ENCODE measurements around the gene PAPPA. TPM values are rescaled to one million over a fixed set of nuclear protein-coding genes. Genes with fewer than 3 reads are reported as not detected.

Gene PAPPA
- polyA plus RNA-seq, 1 experiment: 39.9 TPM

DNA sequence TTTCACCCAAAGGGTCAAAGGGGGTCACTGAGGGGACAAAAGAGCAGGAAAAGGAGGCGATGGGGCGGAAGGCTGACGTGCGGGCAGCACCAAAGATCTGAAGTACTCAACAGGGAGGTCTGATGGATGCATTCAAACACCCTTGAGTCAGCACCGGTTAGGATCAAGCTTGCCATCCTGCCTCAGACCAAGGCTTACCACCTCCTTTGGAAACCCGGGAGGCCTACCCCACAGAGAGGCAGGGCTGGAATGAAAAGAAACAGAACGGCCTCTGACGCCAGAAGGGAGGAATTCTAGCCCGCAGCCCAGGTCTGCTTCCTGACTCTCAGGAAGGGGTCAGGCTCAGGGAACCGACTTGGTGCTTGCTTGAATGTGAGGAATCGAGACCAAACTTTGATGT is 125.6 kb downstream of the PAPPA start:
- H3K4me3 ChIP-seq (ENCODE audit: low read depth, low read length): no peak overlapping the region
- ChIA-PET POLR2A (interaction anchor here (0.6 kb wide), 1 partner anchor 58 kb away, joined by 4 read pairs; no protein-coding TSS in a partner anchor), CTCF (no interaction called here)
- no peak for DNase-seq (ENCODE audit: low read depth)
- no peaks in the 10 kb centered on the region for H3K27me3 ChIP-seq (ENCODE audit: control insufficient read depth, insufficient read depth, low read length)
- TF ChIP-seq, protein P1, sequence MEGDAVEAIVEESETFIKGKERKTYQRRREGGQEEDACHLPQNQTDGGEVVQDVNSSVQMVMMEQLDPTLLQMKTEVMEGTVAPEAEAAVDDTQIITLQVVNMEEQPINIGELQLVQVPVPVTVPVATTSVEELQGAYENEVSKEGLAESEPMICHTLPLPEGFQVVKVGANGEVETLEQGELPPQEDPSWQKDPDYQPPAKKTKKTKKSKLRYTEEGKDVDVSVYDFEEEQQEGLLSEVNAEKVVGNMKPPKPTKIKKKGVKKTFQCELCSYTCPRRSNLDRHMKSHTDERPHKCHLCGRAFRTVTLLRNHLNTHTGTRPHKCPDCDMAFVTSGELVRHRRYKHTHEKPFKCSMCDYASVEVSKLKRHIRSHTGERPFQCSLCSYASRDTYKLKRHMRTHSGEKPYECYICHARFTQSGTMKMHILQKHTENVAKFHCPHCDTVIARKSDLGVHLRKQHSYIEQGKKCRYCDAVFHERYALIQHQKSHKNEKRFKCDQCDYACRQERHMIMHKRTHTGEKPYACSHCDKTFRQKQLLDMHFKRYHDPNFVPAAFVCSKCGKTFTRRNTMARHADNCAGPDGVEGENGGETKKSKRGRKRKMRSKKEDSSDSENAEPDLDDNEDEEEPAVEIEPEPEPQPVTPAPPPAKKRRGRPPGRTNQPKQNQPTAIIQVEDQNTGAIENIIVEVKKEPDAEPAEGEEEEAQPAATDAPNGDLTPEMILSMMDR (IDR thresholded peaks at IDR 0.05; ENCODE audit: insufficient read depth, low read depth, low read length): no peak
- peaks cover 5% of the 10 kb centered on the region for H3K36me3 ChIP-seq (ENCODE audit: control insufficient read depth, insufficient read depth, low read length)

DNA sequence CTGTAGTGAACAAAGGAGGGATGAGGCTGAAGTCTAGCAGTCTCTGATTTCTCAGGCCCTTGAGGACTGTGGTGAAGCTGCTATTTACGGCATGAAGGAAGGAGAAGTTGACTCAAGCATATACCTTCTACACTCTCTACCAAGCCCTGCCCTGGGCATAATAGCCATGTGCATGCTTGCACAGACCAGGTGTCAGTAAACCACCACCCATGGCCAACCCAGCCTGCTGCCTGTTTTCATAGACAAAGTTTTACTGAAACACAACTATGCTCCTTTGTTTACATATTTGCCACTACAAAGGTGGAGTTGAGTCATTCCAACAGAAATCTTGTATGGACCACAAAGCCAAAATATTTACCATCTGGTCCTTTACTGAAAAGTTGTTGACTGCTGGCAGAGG is 126.9 kb downstream of the PAPPA start:
- DNase-seq (ENCODE audit: low read depth): no peak
- no peak overlapping the region for H3K4me3 ChIP-seq (ENCODE audit: low read depth, low read length)
- POLR2A ChIA-PET: no interaction called here
- peaks cover 5% of the 10 kb centered on the region for H3K36me3 ChIP-seq (ENCODE audit: control insufficient read depth, insufficient read depth, low read length)
- TF ChIP-seq, protein P1 (IDR thresholded peaks at IDR 0.05; ENCODE audit: insufficient read depth, low read depth, low read length): no peak
- H3K27me3 ChIP-seq (ENCODE audit: control insufficient read depth, insufficient read depth, low read length): no peaks in the 10 kb centered on the region
- CTCF ChIA-PET: no interaction called here

DNA sequence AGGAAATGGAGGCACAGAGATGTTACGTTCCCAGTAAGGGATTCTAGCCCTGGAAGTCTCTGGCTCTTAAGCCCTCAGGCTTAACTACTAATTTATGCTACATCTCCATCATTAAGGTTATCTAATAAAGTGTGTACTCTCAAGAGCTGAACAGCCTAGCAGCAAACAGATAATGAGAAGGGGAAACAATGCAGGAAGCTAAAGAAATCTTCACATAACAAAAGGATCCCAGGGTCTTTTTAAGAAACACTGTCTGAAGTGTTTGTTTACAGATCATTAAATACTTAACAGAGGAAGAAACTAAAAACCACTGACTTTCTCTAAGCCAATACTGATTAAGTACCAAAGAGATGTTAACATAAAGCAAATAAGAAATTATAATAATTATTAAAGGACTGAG is 129.0 kb downstream of the PAPPA start:
- ChIA-PET POLR2A (no interaction called here), CTCF (no interaction called here)
- peaks cover 5% of the 10 kb centered on the region for H3K36me3 ChIP-seq (ENCODE audit: control insufficient read depth, insufficient read depth, low read length)
- no peaks in the 10 kb centered on the region for H3K27me3 ChIP-seq (ENCODE audit: control insufficient read depth, insufficient read depth, low read length)
- TF ChIP-seq, protein P1 (IDR thresholded peaks at IDR 0.05; ENCODE audit: insufficient read depth, low read depth, low read length): no peak
- no peak for DNase-seq (ENCODE audit: low read depth)
- no peak overlapping the region for H3K4me3 ChIP-seq (ENCODE audit: low read depth, low read length)

DNA sequence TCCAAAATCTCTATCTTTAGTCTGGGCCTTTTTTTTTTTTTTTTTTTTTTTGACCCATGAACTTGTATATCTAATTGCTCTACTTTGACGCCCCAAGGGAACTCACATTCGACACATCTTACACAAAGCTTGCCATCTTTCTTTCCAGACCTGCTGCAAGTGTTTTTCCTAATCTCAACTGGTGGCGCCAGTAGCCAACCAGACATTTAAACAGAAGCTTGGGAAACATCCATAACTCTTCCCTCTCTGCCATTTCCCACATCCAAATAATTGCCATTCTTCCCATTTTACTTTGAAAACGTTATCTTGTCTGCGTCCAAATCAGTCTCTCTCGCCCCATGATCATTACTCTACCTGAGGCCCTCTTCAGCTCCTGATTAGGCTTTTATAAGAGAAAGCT is 130.9 kb downstream of the PAPPA start:
- Histone ChIP-seq H3K4me3 (ENCODE audit: low read depth, low read length) (no peak overlapping the region), H3K36me3 (ENCODE audit: control insufficient read depth, insufficient read depth, low read length) (peaks cover 2% of the 10 kb centered on the region), H3K27me3 (ENCODE audit: control insufficient read depth, insufficient read depth, low read length) (no peaks in the 10 kb centered on the region)
- TF ChIP-seq, protein P1 (IDR thresholded peaks at IDR 0.05; ENCODE audit: insufficient read depth, low read depth, low read length): no peak
- ChIA-PET POLR2A (no interaction called here), CTCF (no interaction called here)
- DNase-seq (ENCODE audit: low read depth): no peak

DNA sequence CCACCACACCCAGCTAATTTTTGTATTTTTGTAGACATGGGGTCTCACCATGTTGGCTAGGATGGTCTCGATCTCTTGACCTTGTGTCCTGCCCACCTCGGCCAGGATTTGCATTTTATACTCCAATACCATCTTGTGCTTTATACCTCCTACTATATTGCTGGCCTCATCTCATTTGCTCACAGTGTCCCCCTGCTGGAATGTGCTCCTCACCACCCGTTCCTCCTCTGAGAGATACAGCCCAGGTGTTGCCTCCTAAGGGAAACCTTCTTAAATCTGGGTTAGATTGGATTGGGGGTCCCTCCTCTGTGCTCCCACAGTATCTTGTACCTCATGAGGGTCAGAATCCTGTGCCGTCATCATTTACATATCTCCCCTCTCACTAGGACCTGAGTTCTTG is 131.7 kb downstream of the PAPPA start:
- CTCF ChIA-PET: interaction anchor here (1.1 kb wide), 1 partner anchor 12 kb away, joined by 3 read pairs; no protein-coding TSS in a partner anchor
- TF ChIP-seq, protein P1 (IDR thresholded peaks at IDR 0.05; ENCODE audit: insufficient read depth, low read depth, low read length): 0 out of 2 replicates have a peak, but pooled peaks have one; percentile 3
- POLR2A ChIA-PET: no interaction called here
- Histone ChIP-seq H3K4me3 (ENCODE audit: low read depth, low read length) (no peak overlapping the region), H3K27me3 (ENCODE audit: control insufficient read depth, insufficient read depth, low read length) (no peaks in the 10 kb centered on the region), H3K36me3 (ENCODE audit: control insufficient read depth, insufficient read depth, low read length) (peaks cover 2% of the 10 kb centered on the region)
- DNase-seq (ENCODE audit: low read depth): no peak

Data from BJ (cell line).